DND-41 (cell line): Measurements from ENCODE around the gene SLFNL1.

Experiments used
- CTCF ChIP-seq: IDR thresholded peaks from 2 replicates; pipeline ENCODE4 v1.5.1; 2012; ENCODE audit warnings: borderline replicate concordance, low read length, moderate library complexity, mild to moderate bottlenecking; ENCODE audit not compliant: poor library complexity, severe bottlenecking; ENCODE audit errors: extremely low read depth
- EZH2 ChIP-seq: IDR thresholded peaks from 3 replicates; pipeline ENCODE4 v1.6.1; 2012; ENCODE audit warnings: borderline replicate concordance, low read depth, mild to moderate bottlenecking, moderate library complexity, low read length, inconsistent platforms; ENCODE audit not compliant: severe bottlenecking

- TF ChIP-seq CTCF (no peak), EZH2 (no peak)
Measured at GRCh38 chr1:40985875-40986274, 35.6 kb downstream of the SLFNL1 start.
